Measurements from ENCODE around the gene RNF26. TPM values are rescaled to one million over a fixed set of nuclear protein-coding genes. Genes with fewer than 3 reads are reported as not detected.

RNF26 gene
- total and polyA plus RNA-seq, 10 of the 15 experiments (the other 5 are each of a cell fraction or from before 2014, with no cell fraction given), result 2.8 to 54.5 (median 17.7) TPM

- POLR2A ChIA-PET, result interaction anchor here (0.6 to 1.3 kb wide), 7 partner anchors 8 to 343 kb away, joined by 3 to 6 read pairs (median 3); no protein-coding TSS in a partner anchor
- in situ Hi-C loops (cut with MboI), result loop anchor here (5.0 kb wide), 1 partner anchor 116 kb away; no protein-coding TSS in a partner anchor
- intact Hi-C loops (cut with micrococcal nuclease; ENCODE audit: unreplicated experiment), result loop anchor here (1.0 kb wide), 1 partner anchor 118 kb away; no protein-coding TSS in a partner anchor
- H3K36me3 ChIP-seq (ENCODE audit: control insufficient read depth in 2 of 2, insufficient read depth in 2 of 2, low read length in 1 of 2), result no peaks in the 10 kb centered on the region
- ATAC-seq, result peak; percentile 91
- 10% methylated on average over 54 of the region's 54 CpGs for WGBS (ENCODE audit: insufficient coverage, insufficient replicate concordance, low lambda C conversion rate, missing lambda C conversion rate)
- CTCF ChIA-PET, result interaction anchor here (0.7 to 4.8 kb wide), 31 partner anchors 9 to 1679 kb away, joined by 3 to 183 read pairs (median 4); partner anchors contain the start of genes NECTIN1 and USP2
- BruUV-seq (replicated peaks), result no TSS peak
- peak overlapping the region; percentile 34; the same call in 1 of the 2 replicates for H3K9ac ChIP-seq (ENCODE audit: control insufficient read depth, insufficient read depth, low read length)
- FAIRE-seq, result peak; percentile 76
- peak overlapping the region; percentile 89 for H3K4me2 ChIP-seq (ENCODE audit: control insufficient read depth, insufficient read depth)
- H2AFZ ChIP-seq (ENCODE audit: control insufficient read depth, low read depth, low read length), result peak overlapping the region; percentile 91
- DNase-seq (ENCODE audit: low read depth, low spot score), result no peak
- H3K79me2 ChIP-seq (ENCODE audit: control insufficient read depth, insufficient read depth, low read length), result no peaks in the 10 kb centered on the region
- peak overlapping the region; percentile 49; the same call in 1 of the 2 replicates for H3K4me3 ChIP-seq
- H3K27me3 ChIP-seq (replicated peaks in 1 of 2; ENCODE audit: control insufficient read depth in 2 of 2, insufficient read depth in 2 of 2, low read length in 1 of 2), result peaks cover 2 to 4% of the 10 kb centered on the region in 2 experiments; a peak in 3 of 4 replicates
- SMC1A ChIA-PET (ENCODE audit: uncharacterized antibody, unreplicated experiment), result interaction anchor here (0.9 to 3.3 kb wide), 8 partner anchors 11 to 124 kb away, joined by 3 to 32 read pairs (median 6); partner anchors contain the start of gene USP2
- RAD21 ChIA-PET (ENCODE audit: unreplicated experiment), result interaction anchor here (0.7 to 4.5 kb wide), 6 partner anchors 8 to 187 kb away, joined by 3 to 49 read pairs (median 8); no protein-coding TSS in a partner anchor
- peaks cover 10% of the 10 kb centered on the region for H3K4me1 ChIP-seq (ENCODE audit: control insufficient read depth, insufficient read depth, low read length)
- 0 out of 2 replicates have a peak, but pooled peaks cover 2% of the 10 kb centered on the region for H4K20me1 ChIP-seq (ENCODE audit: control insufficient read depth, insufficient read depth)
- no peak overlapping the region for H3K27ac ChIP-seq (ENCODE audit: control insufficient read depth, insufficient read depth)
- H3K9me3 ChIP-seq (replicated peaks; ENCODE audit: control insufficient read depth, insufficient read depth, low read length), result no peaks in the 10 kb centered on the region
- TF ChIP-seq TARDBP (IDR thresholded peaks at IDR 0.05; ENCODE audit: borderline replicate concordance) (no peak), ATF3 (IDR thresholded peaks at IDR 0.05; ENCODE audit: borderline replicate concordance, extremely low read depth, low read depth, low read length) (no peak), CHD4 (IDR thresholded peaks at IDR 0.05) (no peak), ZNF207 (IDR thresholded peaks at IDR 0.05; ENCODE audit: borderline replicate concordance) (0 out of 2 replicates have a peak, but pooled peaks have one; percentile 49), EP300 (IDR thresholded peaks at IDR 0.05; ENCODE audit: borderline replicate concordance in 1 of 2, control insufficient read depth in 1 of 2, low read depth in 2 of 2, low read length in 2 of 2) (no peak), TCF12 (IDR thresholded peaks at IDR 0.05; ENCODE audit: low read depth, low read length) (no peak), HDAC6 (IDR thresholded peaks at IDR 0.05; ENCODE audit: unreplicated experiment) (no peak), IKZF1 (conservative IDR thresholded peaks at IDR 0.05) (peak; percentile 44; the same call in 1 of the 2 replicates), JUNB (IDR thresholded peaks at IDR 0.05) (no peak), NR2C2 (IDR thresholded peaks at IDR 0.05; ENCODE audit: borderline replicate concordance, control insufficient read depth, insufficient read length, low read depth) (no peak), RELA (IDR thresholded peaks at IDR 0.05; ENCODE audit: borderline replicate concordance, partially characterized antibody) (no peak), STAT3 (IDR thresholded peaks at IDR 0.05; ENCODE audit: low read depth, low read length) (no peak), PKNOX1 (IDR thresholded peaks at IDR 0.05) (no peak), POLR2A (IDR thresholded peaks at IDR 0.05; ENCODE audit: low read depth, low read length) (no peak), IKZF2 (IDR thresholded peaks at IDR 0.05) (0 out of 4 replicates have a peak, but pooled peaks of 1 of the 2 experiments have one; percentile 28), WRNIP1 (IDR thresholded peaks at IDR 0.05; ENCODE audit: borderline replicate concordance, low read depth, low read length) (no peak), CTCF (IDR thresholded peaks at IDR 0.05 in 2 of 3, conservative IDR thresholded peaks at IDR 0.05 in 1 of 3; ENCODE audit: control insufficient read depth in 2 of 3, extremely low read depth in 1 of 3, insufficient read depth in 1 of 3, low read depth in 3 of 3, low read length in 3 of 3) (peak; percentile 78 to 94 (median 90)), SUPT20H (IDR thresholded peaks at IDR 0.05; ENCODE audit: borderline replicate concordance, control insufficient read depth, low read depth, low read length) (no peak)
These were observed 22.2 kb downstream of the RNF26 start for GRCh38 chr11:119356349-119357031.
